Measurements from ENCODE around the gene C6orf89.

GRCh38 chr6:36964908-36965307 is 79.2 kb downstream of the C6orf89 start:
- no peak for TF ChIP-seq CTCF (IDR thresholded peaks at IDR 0.05)
- TF ChIP-seq KDM5A (IDR thresholded peaks at IDR 0.05), result no peak
- TF ChIP-seq CEBPB (IDR thresholded peaks at IDR 0.05), result no peak
